Subcutaneous adipose tissue (tissue), 4 donors: Measurements from ENCODE around the gene TMEM72. TPM values are rescaled to one million over a fixed set of nuclear protein-coding genes. Genes with fewer than 3 reads are reported as not detected.

Source experiments
- CTCF ChIP-seq: fragments of 450-650 bp; IDR thresholded peaks from one replicate; pipeline ENCODE4 v1.5.1; 2016; ENCODE audit warnings: low read depth, mild to moderate bottlenecking, control low read depth, antibody characterized with exemption, moderate library complexity
- total RNA-seq, 4 donors: library from RNA; depleted of rRNA; stranded (reverse); fragments of >200 nt; gene quantifications; one replicate each; pipeline ENCODE4 v1.1.0, GENCODE V29; 2016

The TMEM72 gene
- total RNA-seq, 4 donors from 2014 or later: not detected

GRCh38 chr10:44952779-44953231 lies 41.7 kb downstream of the TMEM72 start:
- no peak for TF ChIP-seq CTCF

GRCh38 chr10:44954042-44954441 lies 42.9 kb downstream of the TMEM72 start:
- no peak for TF ChIP-seq CTCF

GRCh38 chr10:44954962-44955361 lies 43.8 kb downstream of the TMEM72 start:
- TF ChIP-seq CTCF: no peak

GRCh38 chr10:44955413-44956070 lies 44.4 kb downstream of the TMEM72 start:
- no peak for TF ChIP-seq CTCF

GRCh38 chr10:44956226-44956625 lies 45.1 kb downstream of the TMEM72 start:
- no peak for TF ChIP-seq CTCF

- TF ChIP-seq CTCF: no peak
These were observed 45.9 kb downstream of the TMEM72 start for GRCh38 chr10:44956717-44957706.

- TF ChIP-seq CTCF: no peak
These were observed 47.2 kb downstream of the TMEM72 start for GRCh38 chr10:44958196-44958897.
